HG02588 (cell line): ENCODE results near the gene ZMYND15.
A peak's percentile ranks its signal among the peaks of the same experiment; 100 is the strongest.

Experiments
- ATAC-seq: cut with Tn5 transposase; IDR thresholded peaks from one replicate; pipeline ENCODE4 v1.9.1; 2021; ENCODE audit warnings: mild to moderate bottlenecking, moderate library complexity; ENCODE audit not compliant: unreplicated experiment

ZMYND15 gene

GRCh38 chr17:4782652-4783051 is 43.0 kb downstream of the ZMYND15 start:
- ATAC-seq: no peak

GRCh38 chr17:4785311-4786105 is 45.9 kb downstream of the ZMYND15 start:
- no peak for ATAC-seq

GRCh38 chr17:4786106-4786511 is 46.5 kb downstream of the ZMYND15 start, which contains the start of gene VMO1:
VMO1 (minus strand) TSS chr17:4786364; CDS start chr17:4786352, 12 bp downstream.
- no peak for ATAC-seq

GRCh38 chr17:4786516-4786915 is 46.9 kb downstream of the ZMYND15 start:
- ATAC-seq: no peak

GRCh38 chr17:4788159-4788806 is 48.6 kb downstream of the ZMYND15 start:
- no peak for ATAC-seq

GRCh38 chr17:4788807-4789700 is 49.4 kb downstream of the ZMYND15 start, which contains the start of gene GLTPD2:
GLTPD2 (plus strand) TSS chr17:4788964; CDS start chr17:4789012, 48 bp downstream.
- ATAC-seq: no peak

GRCh38 chr17:4789701-4789950 is 50.0 kb downstream of the ZMYND15 start:
- no peak for ATAC-seq

- ATAC-seq: peak; percentile 84
Observed at GRCh38 chr17:4789951-4790704, 50.5 kb downstream of the ZMYND15 start.

- no peak for ATAC-seq
Observed at GRCh38 chr17:4790705-4791088, 51.1 kb downstream of the ZMYND15 start.

GRCh38 chr17:4795168-4795567 is 55.5 kb downstream of the ZMYND15 start:
- ATAC-seq: no peak
